ENCODE data around the gene INPP5K.
"Not testable (repeated sequence)": the region's sequence is repeated elsewhere in the genome, so short reads cannot be mapped to it uniquely, and the experiment has no call there.

Gene INPP5K

DNA sequence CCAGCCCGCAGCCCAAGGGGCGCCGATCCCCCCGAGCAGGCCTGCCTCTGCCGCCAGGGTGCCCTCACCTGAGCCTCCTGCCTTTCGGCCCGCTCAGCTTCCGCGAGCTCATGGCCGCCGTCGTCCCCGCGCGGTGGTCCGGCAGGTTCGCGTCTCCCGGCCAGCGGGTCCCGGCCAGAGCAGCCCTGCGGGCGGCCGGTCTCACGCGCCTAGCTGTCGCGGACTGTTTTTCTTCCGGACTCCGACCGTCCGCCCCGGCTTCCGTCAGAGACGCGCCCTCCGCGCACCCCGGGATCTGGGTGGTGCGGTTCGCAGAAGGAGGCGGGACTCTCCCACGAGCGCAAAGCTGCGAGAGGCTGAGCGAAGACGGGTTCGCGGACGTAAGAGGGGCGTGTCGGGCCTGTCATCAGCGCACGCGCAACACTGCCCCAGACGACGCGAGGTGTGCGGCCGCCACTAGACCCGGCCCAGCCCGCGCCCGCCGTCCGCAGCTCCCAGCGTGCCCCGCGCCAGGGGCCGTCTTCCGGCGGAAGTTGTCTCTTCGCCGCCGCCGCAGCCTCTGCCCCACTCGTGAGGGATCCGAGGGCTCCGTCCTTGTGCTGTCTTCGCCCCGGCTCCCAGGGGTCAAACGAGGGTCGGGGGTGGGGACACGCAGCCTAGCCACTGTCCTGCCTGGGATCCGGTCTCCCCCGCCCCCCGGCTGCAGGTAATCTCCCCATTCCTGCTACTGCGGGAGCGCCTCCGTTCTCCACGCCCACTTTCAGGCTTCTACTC is at the start of gene INPP5K:
TSS of gene INPP5K (minus strand) at position 225 of the 774 bp plus-strand sequence. CDS start at position 112, 113 bp downstream.
- peak; percentile 96 for DNase-seq (ENCODE audit: low read depth)
- H3K4me3 ChIP-seq (ENCODE audit: low read depth, low read length), result peak within 1 kb of the TSS; percentile 88
- TF ChIP-seq MYC (IDR thresholded peaks at IDR 0.05; ENCODE audit: low read depth, low read length), result peak; percentile 38; the same call in 1 of the 2 replicates
- TF ChIP-seq CTCF (IDR thresholded peaks at IDR 0.05; ENCODE audit: low read depth, low read length), result no peak
- TF ChIP-seq MAX (IDR thresholded peaks at IDR 0.05; ENCODE audit: low read depth, low read length), result peak; percentile 33
- peak; percentile 54 for TF ChIP-seq POLR2A (IDR thresholded peaks at IDR 0.05; ENCODE audit: extremely low read depth, insufficient read length)

- TF ChIP-seq MYC (IDR thresholded peaks at IDR 0.05; ENCODE audit: low read depth, low read length), result no peak
- no peak overlapping the region for H3K4me3 ChIP-seq (ENCODE audit: low read depth, low read length)
- no peak for DNase-seq (ENCODE audit: low read depth)
These were observed 49.5 kb upstream of the INPP5K start for GRCh38 chr17:1565877-1566276.

GRCh38 chr17:1563786-1564613 is 47.6 kb upstream of the INPP5K start:
- TF ChIP-seq MYC (IDR thresholded peaks at IDR 0.05; ENCODE audit: low read depth, low read length), result no peak
- H3K4me3 ChIP-seq (ENCODE audit: low read depth, low read length), result no peak overlapping the region
- no peak for DNase-seq (ENCODE audit: low read depth)

DNA sequence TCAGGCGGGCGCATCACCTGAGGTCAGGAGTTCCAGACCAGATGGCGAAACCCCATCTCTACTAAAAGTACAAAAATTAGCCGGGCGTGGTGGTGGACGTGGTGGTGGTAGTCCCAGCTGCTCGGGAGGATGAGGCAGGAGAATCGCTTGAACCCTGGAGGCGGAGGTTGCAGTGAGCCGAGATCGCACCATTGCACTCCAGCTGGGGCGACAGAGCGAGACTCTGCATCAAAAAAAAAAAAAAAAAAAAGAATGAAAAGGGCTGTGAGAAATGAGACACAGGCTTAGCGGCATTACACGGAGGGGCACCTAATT is 47.0 kb upstream of the INPP5K start:
- not testable (repeated sequence) for DNase-seq (ENCODE audit: low read depth); H3K4me3 ChIP-seq (ENCODE audit: low read depth, low read length)

DNA sequence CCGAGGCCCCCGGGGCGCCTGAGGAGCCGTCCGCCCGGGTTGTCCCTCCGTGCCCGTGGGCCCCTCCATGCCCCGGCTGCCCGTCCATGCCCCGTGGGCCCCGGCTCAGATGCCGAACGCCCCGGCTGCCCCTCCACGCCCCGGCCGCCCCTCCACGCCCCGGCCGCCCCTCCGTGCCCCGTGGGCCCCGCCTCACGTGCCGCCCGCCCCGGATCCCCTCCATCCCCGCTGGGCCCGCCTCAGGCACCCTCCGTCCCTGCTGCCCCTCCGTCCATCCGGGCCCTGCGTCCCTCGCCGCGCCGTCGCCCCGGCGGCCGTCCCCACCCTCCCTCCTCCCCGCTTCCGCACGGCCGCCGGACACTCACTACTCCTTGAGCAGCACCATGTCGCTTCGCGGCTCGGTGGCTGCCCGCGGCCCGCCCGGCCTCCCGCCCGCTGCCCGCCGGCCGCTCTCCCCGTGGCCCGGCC is 45.8 kb upstream of the INPP5K start:
- DNase-seq (ENCODE audit: low read depth), result no peak
- TF ChIP-seq MAX (IDR thresholded peaks at IDR 0.05; ENCODE audit: low read depth, low read length) (no peak), CTCF (IDR thresholded peaks at IDR 0.05; ENCODE audit: low read depth, low read length) (no peak), MYC (IDR thresholded peaks at IDR 0.05; ENCODE audit: low read depth, low read length) (no peak), POLR2A (IDR thresholded peaks at IDR 0.05; ENCODE audit: extremely low read depth, insufficient read length) (no peak)
- peak overlapping the region; percentile 59 for H3K4me3 ChIP-seq (ENCODE audit: low read depth, low read length)

- DNase-seq (ENCODE audit: low read depth), result peak; percentile 41
- TF ChIP-seq MYC (IDR thresholded peaks at IDR 0.05; ENCODE audit: low read depth, low read length) (no peak), MAX (IDR thresholded peaks at IDR 0.05; ENCODE audit: low read depth, low read length) (no peak), POLR2A (IDR thresholded peaks at IDR 0.05; ENCODE audit: extremely low read depth, insufficient read length) (no peak), CTCF (IDR thresholded peaks at IDR 0.05; ENCODE audit: low read depth, low read length) (no peak)
- H3K4me3 ChIP-seq (ENCODE audit: low read depth, low read length), result peak overlapping the region; percentile 59
These were observed 45.2 kb upstream of the INPP5K start for GRCh38 chr17:1561420-1562175.

DNA sequence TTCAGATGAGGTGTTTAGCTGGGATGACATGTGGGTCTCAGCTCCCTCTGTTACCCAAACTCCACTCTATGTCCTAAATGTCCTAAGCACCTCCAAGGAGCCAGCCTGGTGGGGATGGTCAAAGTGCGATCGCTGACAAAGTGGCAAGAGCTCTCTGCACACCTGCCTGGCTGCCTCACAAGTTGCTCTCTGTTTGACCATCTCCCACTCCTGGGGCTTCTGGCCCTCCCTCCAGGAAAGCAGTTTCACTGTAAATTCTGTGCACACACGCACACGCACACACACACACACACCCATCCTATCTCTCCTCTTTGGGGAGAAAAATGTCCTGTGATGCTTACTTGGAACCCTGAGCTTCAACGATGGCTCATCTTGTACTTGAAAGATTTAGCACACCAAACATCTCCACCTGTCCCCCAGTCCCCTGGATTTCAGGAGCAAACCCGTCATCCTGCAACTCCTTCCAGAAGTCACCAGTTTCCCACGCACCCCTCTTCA is 44.5 kb upstream of the INPP5K start:
- peak overlapping the region; percentile 59 for H3K4me3 ChIP-seq (ENCODE audit: low read depth, low read length)
- TF ChIP-seq POLR2A (IDR thresholded peaks at IDR 0.05; ENCODE audit: extremely low read depth, insufficient read length) (no peak), MYC (IDR thresholded peaks at IDR 0.05; ENCODE audit: low read depth, low read length) (no peak), MAX (IDR thresholded peaks at IDR 0.05; ENCODE audit: low read depth, low read length) (no peak), CTCF (IDR thresholded peaks at IDR 0.05; ENCODE audit: low read depth, low read length) (no peak)
- no peak for DNase-seq (ENCODE audit: low read depth)

Measured in NB4 (cell line).